Tibial nerve (tissue), 4 donors: ENCODE data around the gene SLC34A2. TPM values are rescaled to one million over a fixed set of nuclear protein-coding genes. Genes with fewer than 3 reads are reported as not detected.

Experiments
- DNase-seq, 2 donors: peaks; one replicate each; pipeline ENCODE4 v3.0.0-alpha.2; 2019; ENCODE audit warnings: low spot score in 2 of 2
- H3K27ac ChIP-seq, 4 donors: fragments of 200-600 bp; sonication (generic) in 3 of 4; one replicate each; pipeline ENCODE4 v1.5.1; 2017 to 2019; ENCODE audit warnings: mild to moderate bottlenecking in 1 of 4
- H3K27me3 ChIP-seq, 2 donors: fragments of 200-600 bp; sonication (generic) in 1 of 2; one replicate each; pipeline versions ENCODE4 v1.5.1 to v1.6.0; 2017 to 2019
- H3K36me3 ChIP-seq, 3 donors: fragments of 200-600 bp; sonication (generic); one replicate each; pipeline ENCODE4 v1.5.1; 2018 to 2019
- H3K4me1 ChIP-seq, 4 donors: fragments of 200-600 bp; sonication (generic) in 3 of 4; one replicate each; pipeline ENCODE4 v1.5.1; 2017 to 2019
- H3K4me3 ChIP-seq, 4 donors: fragments of 200-600 bp; sonication (generic) in 3 of 4; one replicate each; pipeline ENCODE4 v1.5.1; 2017 to 2019; ENCODE audit warnings: mild to moderate bottlenecking in 1 of 4, moderate library complexity in 1 of 4
- H3K9me3 ChIP-seq, 4 donors: fragments of 200-600 bp; sonication (generic) in 3 of 4; one replicate each; pipeline ENCODE4 v1.5.1; 2017 to 2019
- CTCF ChIP-seq, 5 experiments: fragments of 200-600 bp in 3 of 5; fragments of 450-650 bp in 2 of 5; sonication (generic) in 3 of 5; IDR thresholded peaks; one replicate each; pipeline ENCODE4 v1.5.1; 2016 to 2019; ENCODE audit warnings: antibody characterized with exemption in 5 of 5, mild to moderate bottlenecking in 3 of 5, moderate library complexity in 2 of 5
- EP300 ChIP-seq, 2 donors: sonication (generic); formaldehyde crosslinking; IDR thresholded peaks; one replicate each; pipeline ENCODE4 v1.6.1; 2017; ENCODE audit warnings: antibody characterized with exemption in 2 of 2, mild to moderate bottlenecking in 1 of 2
- POLR2A ChIP-seq, 2 donors: fragments of 450-650 bp; IDR thresholded peaks; one replicate each; pipeline ENCODE4 v1.6.1; 2017; ENCODE audit warnings: antibody characterized with exemption in 2 of 2, mild to moderate bottlenecking in 2 of 2, moderate library complexity in 2 of 2
- WGBS, 2 donors: methylation state at CpG; one replicate each; pipeline ENCODE4 v1.1.5; 2018; 5-methylcytosine and 5-hydroxymethylcytosine counted together
- total RNA-seq, 4 donors: library from RNA; depleted of rRNA; stranded (reverse); fragments of >200 nt; gene quantifications; one replicate each; pipeline ENCODE4 v1.1.0, GENCODE V29; 2016

SLC34A2 gene
- total RNA-seq, 4 donors from 2014 or later: not detected

GRCh38 chr4:25635501-25635900, 20.1 kb upstream of the SLC34A2 start:
- Histone ChIP-seq H3K9me3 (peaks cover 0 to 4% (median 0%) of the 10 kb centered on the region in 4 donors), H3K27ac (no peak overlapping the region), H3K36me3 (no peaks in the 10 kb centered on the region), H3K27me3 (no peaks in the 10 kb centered on the region), H3K4me3 (no peak overlapping the region), H3K4me1 (no peaks in the 10 kb centered on the region)
- DNase-seq: no peak
- WGBS, 2 donors: 85 to 90% methylated on average over 4 of the region's 4 CpGs
- no peak for TF ChIP-seq CTCF (IDR thresholded peaks at IDR 0.05)
- TF ChIP-seq POLR2A (IDR thresholded peaks at IDR 0.05): no peak
- no peak for TF ChIP-seq EP300 (IDR thresholded peaks at IDR 0.05)

GRCh38 chr4:25637581-25638220, 17.9 kb upstream of the SLC34A2 start:
- DNase-seq: no peak
- no peak overlapping the region for H3K27ac ChIP-seq
- H3K4me3 ChIP-seq: no peak overlapping the region
- peaks cover 0 to 4% (median 0%) of the 10 kb centered on the region in 4 donors for H3K9me3 ChIP-seq
- no peaks in the 10 kb centered on the region for H3K36me3 ChIP-seq
- TF ChIP-seq POLR2A (IDR thresholded peaks at IDR 0.05): no peak
- no peak for TF ChIP-seq CTCF (IDR thresholded peaks at IDR 0.05)
- TF ChIP-seq EP300 (IDR thresholded peaks at IDR 0.05): no peak
- H3K27me3 ChIP-seq: no peaks in the 10 kb centered on the region
- H3K4me1 ChIP-seq: no peaks in the 10 kb centered on the region
- 83 to 87% methylated on average over 10 of the region's 10 CpGs for WGBS, 2 donors

GRCh38 chr4:25638221-25638601, 17.4 kb upstream of the SLC34A2 start:
- no peak for DNase-seq
- TF ChIP-seq POLR2A (IDR thresholded peaks at IDR 0.05) (no peak), EP300 (IDR thresholded peaks at IDR 0.05) (no peak), CTCF (IDR thresholded peaks at IDR 0.05) (no peak)
- Histone ChIP-seq H3K27ac (no peak overlapping the region), H3K4me3 (no peak overlapping the region), H3K4me1 (no peaks in the 10 kb centered on the region), H3K27me3 (no peaks in the 10 kb centered on the region), H3K9me3 (peaks cover 0 to 4% (median 0%) of the 10 kb centered on the region in 4 donors), H3K36me3 (no peaks in the 10 kb centered on the region)
- WGBS, 2 donors: 73 to 93% methylated on average over 4 of the region's 4 CpGs

- H3K4me1 ChIP-seq: no peaks in the 10 kb centered on the region
- H3K9me3 ChIP-seq: no peaks in the 10 kb centered on the region
- H3K27me3 ChIP-seq: no peaks in the 10 kb centered on the region
- TF ChIP-seq EP300 (IDR thresholded peaks at IDR 0.05): no peak
- no peak for TF ChIP-seq CTCF (IDR thresholded peaks at IDR 0.05)
- TF ChIP-seq POLR2A (IDR thresholded peaks at IDR 0.05): no peak
- no peaks in the 10 kb centered on the region for H3K36me3 ChIP-seq
- 27 to 30% methylated on average over 4 of the region's 4 CpGs for WGBS, 2 donors
- no peak for DNase-seq
- H3K4me3 ChIP-seq: no peak overlapping the region
- no peak overlapping the region for H3K27ac ChIP-seq
Measured at GRCh38 chr4:25638806-25639205, 16.8 kb upstream of the SLC34A2 start.

- H3K4me1 ChIP-seq: peaks cover 0 to 10% (median 0%) of the 10 kb centered on the region in 4 donors
- H3K36me3 ChIP-seq: no peaks in the 10 kb centered on the region
- no peaks in the 10 kb centered on the region for H3K9me3 ChIP-seq
- 89 to 93% methylated on average over 5 of the region's 6 CpGs for WGBS, 2 donors
- TF ChIP-seq CTCF (IDR thresholded peaks at IDR 0.05): no peak
- no peak for TF ChIP-seq EP300 (IDR thresholded peaks at IDR 0.05)
- no peak for TF ChIP-seq POLR2A (IDR thresholded peaks at IDR 0.05)
- no peak overlapping the region for H3K4me3 ChIP-seq
- H3K27ac ChIP-seq: no peak overlapping the region
- no peak for DNase-seq
- H3K27me3 ChIP-seq: peaks cover 0 to 6% of the 10 kb centered on the region in 2 donors
Measured at GRCh38 chr4:25650311-25650710, 5.3 kb upstream of the SLC34A2 start.
